Nephron (organoid): ENCODE measurements around the gene PARK7.

Experiments used
- H3K27ac Mint-ChIP-seq, 3 experiments: 2 replicates each; pipeline ENCODE4 v1.8.0; 2020; ENCODE audit warnings: mixed read lengths in 3 of 3, mild to moderate bottlenecking in 2 of 3, moderate library complexity in 1 of 3
- H3K27me3 Mint-ChIP-seq: 2 replicates; pipeline ENCODE4 v1.8.0; 2021; ENCODE audit warnings: low read depth, mild to moderate bottlenecking, moderate library complexity, mixed read lengths
- H3K36me3 Mint-ChIP-seq: 2 replicates; pipeline ENCODE4 v1.8.0; 2020; ENCODE audit warnings: low read depth, mixed read lengths
- H3K4me1 Mint-ChIP-seq: 2 replicates; pipeline ENCODE4 v1.8.0; 2020; ENCODE audit warnings: mixed read lengths
- H3K4me3 Mint-ChIP-seq, 3 experiments: 2 replicates each; pipeline ENCODE4 v1.8.0; 2020; ENCODE audit warnings: mild to moderate bottlenecking in 3 of 3, mixed read lengths in 3 of 3, moderate library complexity in 2 of 3
- H3K9me3 Mint-ChIP-seq: 2 replicates; pipeline ENCODE4 v1.8.0; 2020; ENCODE audit warnings: mixed read lengths
- TF ChIP-seq, protein P1 (sequence below), 3 experiments: fragments of 200-600 bp; sonication (generic); IDR thresholded peaks; one replicate each; pipeline ENCODE4 v1.5.0; 2021; ENCODE audit warnings: antibody characterized with exemption in 3 of 3; ENCODE audit not compliant: unreplicated experiment in 3 of 3

PARK7 gene

DNA sequence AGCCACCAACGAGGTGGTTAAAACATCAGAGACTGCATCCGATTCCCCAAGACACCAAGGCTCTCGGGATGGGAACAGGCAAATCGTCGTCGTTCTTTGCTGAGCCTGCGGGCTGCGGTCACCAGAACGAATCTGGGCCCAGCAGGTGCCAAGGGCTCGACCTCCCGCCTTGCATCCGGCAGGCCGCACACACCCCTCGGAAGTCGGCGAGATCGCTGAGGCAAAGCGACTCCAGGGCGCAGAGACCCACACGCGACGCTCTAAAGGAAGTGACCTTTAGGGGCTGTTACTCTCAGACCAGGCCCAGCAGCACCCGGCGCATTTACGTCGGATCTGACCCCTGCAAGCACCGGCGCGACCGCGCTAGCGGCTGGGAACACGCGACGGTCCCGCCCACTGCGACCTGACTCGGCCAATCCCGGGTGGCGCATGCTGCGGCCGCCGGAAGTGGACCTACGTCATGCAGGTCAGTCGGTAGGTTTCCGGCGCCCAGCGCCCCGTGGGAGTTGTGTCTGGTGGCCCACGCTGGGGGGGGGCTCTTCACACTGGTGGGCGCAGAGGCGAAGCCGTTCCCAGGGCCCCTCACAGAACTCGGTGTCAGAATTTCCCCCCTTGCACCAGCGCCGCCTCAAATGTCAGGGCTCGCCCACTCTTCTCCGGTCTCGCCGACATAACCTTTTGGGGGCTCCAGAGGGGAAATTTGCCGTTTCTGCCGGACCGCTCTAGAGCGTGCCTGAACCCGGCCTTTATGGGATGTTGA is 7.5 kb upstream of the PARK7 start:
- Mint-ChIP-seq H3K4me3 (no peak overlapping the region), H3K9me3 (no peaks in the 10 kb centered on the region), H3K36me3 (no peaks in the 10 kb centered on the region), H3K4me1 (no peaks in the 10 kb centered on the region), H3K27ac (no peak overlapping the region), H3K27me3 (peaks cover 7% of the 10 kb centered on the region)
- TF ChIP-seq, protein P1, sequence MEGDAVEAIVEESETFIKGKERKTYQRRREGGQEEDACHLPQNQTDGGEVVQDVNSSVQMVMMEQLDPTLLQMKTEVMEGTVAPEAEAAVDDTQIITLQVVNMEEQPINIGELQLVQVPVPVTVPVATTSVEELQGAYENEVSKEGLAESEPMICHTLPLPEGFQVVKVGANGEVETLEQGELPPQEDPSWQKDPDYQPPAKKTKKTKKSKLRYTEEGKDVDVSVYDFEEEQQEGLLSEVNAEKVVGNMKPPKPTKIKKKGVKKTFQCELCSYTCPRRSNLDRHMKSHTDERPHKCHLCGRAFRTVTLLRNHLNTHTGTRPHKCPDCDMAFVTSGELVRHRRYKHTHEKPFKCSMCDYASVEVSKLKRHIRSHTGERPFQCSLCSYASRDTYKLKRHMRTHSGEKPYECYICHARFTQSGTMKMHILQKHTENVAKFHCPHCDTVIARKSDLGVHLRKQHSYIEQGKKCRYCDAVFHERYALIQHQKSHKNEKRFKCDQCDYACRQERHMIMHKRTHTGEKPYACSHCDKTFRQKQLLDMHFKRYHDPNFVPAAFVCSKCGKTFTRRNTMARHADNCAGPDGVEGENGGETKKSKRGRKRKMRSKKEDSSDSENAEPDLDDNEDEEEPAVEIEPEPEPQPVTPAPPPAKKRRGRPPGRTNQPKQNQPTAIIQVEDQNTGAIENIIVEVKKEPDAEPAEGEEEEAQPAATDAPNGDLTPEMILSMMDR (IDR thresholded peaks at IDR 0.05; ENCODE audit: unreplicated experiment in 3 of 3): no peak

DNA sequence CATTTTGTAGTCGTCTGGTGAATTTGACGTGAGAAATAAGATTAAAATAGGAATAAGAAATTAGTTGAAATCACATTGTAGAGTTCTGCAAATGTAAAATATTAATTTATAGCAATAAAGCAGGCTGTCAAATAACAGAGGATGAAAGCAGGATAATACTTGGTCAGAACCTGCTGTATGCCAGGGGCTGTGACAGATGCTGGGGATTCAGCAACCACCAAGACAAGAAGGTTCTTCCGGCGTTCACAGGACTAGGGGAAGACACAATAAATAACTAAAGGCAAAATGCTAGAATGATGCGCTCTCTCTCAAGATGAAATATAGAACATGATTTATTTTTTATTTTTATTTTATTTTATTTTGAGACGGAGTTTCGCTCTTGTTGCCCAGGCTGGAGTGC is 6.8 kb upstream of the PARK7 start:
- Mint-ChIP-seq H3K36me3 (no peaks in the 10 kb centered on the region), H3K4me1 (no peaks in the 10 kb centered on the region), H3K4me3 (no peak overlapping the region), H3K27me3 (peaks cover 7% of the 10 kb centered on the region), H3K27ac (no peak overlapping the region), H3K9me3 (no peaks in the 10 kb centered on the region)
- TF ChIP-seq, protein P1 (IDR thresholded peaks at IDR 0.05; ENCODE audit: unreplicated experiment in 3 of 3): no peak

DNA sequence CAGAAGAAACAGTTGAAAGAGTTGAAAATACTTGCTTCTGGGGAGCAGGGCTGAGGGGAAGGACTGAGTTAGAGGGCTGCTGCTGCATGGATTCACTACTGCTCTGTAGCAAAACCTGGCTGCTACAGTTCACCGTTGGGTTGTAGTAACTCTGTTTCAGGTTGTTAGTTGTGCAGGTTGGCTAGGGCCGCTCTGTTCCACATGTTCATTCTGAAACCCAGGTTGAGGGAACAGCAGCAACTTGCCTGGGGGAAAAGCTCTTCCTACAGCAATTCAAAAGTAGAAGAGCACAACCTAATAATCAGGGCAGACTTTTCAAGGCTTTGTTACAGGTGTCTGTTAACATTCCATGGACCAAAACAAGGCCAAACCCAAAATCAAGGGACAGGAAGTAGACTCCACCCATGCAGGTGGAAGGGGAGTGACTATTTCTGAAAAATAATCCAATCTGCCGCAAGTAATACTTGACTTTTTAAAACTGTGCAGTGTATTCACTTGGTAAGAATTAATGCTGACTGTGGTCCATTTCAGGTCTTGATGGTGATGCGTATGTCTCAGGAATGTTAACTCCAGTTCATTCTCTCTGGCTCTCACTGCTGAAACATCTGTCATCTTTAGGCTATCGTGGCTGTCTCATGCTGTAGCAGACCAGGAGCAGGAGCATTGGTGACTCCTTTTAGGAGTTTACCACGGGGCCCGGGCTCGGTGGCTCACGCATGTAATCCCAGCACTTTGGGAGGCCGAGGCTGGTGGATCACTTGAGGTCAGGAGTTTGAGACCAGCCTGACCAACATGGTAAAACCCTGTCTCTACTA is 5.1 kb upstream of the PARK7 start:
- Mint-ChIP-seq H3K36me3 (no peaks in the 10 kb centered on the region), H3K4me1 (peaks cover 7% of the 10 kb centered on the region), H3K27me3 (peaks cover 7% of the 10 kb centered on the region), H3K4me3 (no peak overlapping the region), H3K9me3 (no peaks in the 10 kb centered on the region), H3K27ac (no peak overlapping the region)
- TF ChIP-seq, protein P1 (IDR thresholded peaks at IDR 0.05; ENCODE audit: unreplicated experiment in 3 of 3): no peak

DNA sequence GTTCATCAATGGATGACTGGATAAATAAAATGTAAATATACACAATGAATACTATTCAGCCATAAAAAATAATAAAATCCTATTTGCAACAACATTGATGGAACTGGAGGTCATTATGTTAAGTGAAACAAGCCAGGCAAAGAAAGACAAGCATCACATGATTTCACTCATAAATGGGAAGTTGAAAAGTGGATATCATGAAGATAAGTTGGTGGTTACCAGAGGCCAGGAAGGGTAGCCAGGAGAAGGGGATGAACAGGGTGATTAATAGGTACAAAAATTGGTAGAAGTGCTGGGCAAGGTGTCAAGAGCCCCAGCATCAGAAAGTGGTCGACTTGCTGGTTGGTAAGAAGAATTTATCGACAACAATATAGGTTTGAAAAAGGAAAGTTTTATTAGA is 1.3 kb upstream of the PARK7 start:
- peak overlapping the region; percentile 98 to 100 (median 99) for H3K4me3 Mint-ChIP-seq
- H3K4me1 Mint-ChIP-seq: peaks cover 12% of the 10 kb centered on the region
- H3K27ac Mint-ChIP-seq: peak overlapping the region; percentile 90 to 99 (median 97)
- peaks cover 19% of the 10 kb centered on the region for H3K36me3 Mint-ChIP-seq
- TF ChIP-seq, protein P1 (IDR thresholded peaks at IDR 0.05; ENCODE audit: unreplicated experiment in 3 of 3): no peak
- H3K27me3 Mint-ChIP-seq: peaks cover 7% of the 10 kb centered on the region
- no peaks in the 10 kb centered on the region for H3K9me3 Mint-ChIP-seq

DNA sequence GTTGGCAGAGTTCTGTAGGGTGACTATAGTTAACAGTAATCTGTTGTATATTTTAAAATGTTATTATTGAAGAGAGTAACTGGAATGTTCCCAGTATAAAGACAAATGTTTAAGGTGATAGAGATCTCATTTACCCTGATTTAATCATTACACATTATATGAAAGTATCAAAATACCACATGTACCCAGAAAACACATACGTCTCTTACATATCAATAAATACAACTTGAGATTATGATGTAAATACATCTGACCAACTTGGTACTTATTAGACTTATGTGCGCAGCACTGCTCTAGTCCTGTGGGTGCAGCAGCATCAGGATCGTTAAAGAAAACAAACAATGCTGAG is 670 bp upstream of the PARK7 start:
- peaks cover 2% of the 10 kb centered on the region for H3K27me3 Mint-ChIP-seq
- TF ChIP-seq, protein P1 (IDR thresholded peaks at IDR 0.05; ENCODE audit: unreplicated experiment in 3 of 3): no peak
- peak overlapping the region; percentile 98 to 100 (median 99) for H3K4me3 Mint-ChIP-seq
- H3K27ac Mint-ChIP-seq: peak overlapping the region; percentile 90 to 99 (median 97)
- no peaks in the 10 kb centered on the region for H3K9me3 Mint-ChIP-seq
- peaks cover 25% of the 10 kb centered on the region for H3K36me3 Mint-ChIP-seq
- peaks cover 12% of the 10 kb centered on the region for H3K4me1 Mint-ChIP-seq
